Common myeloid progenitor, CD34-positive (primary cell): ENCODE measurements around the gene FGF7.
"Not testable (repeated sequence)": the region's sequence is repeated elsewhere in the genome, so short reads cannot be mapped to it uniquely, and the experiment has no call there.

Source experiments
- CTCF ChIA-PET: fragments of 350-600 bp; sonication (Branson Sonifier 250); formaldehyde crosslinking; loops from one replicate; lab custom pipeline; 2021; ENCODE audit warnings: antibody characterized with exemption; lab: Charles Lee
- POLR2A ChIA-PET: fragments of 350-600 bp; sonication (Branson Sonifier 250); formaldehyde crosslinking; loops from one replicate; lab custom pipeline; 2021; ENCODE audit warnings: antibody characterized with exemption; lab: Charles Lee
- DNase-seq, 3 donors: peaks; one replicate each; pipeline versions ENCODE4 v3.0.0 to v3.0.0-alpha.2; 2013
- H3K27ac ChIP-seq, 2 experiments: 1 replicate in 1 of 2; 2 replicates in 1 of 2; pipeline ENCODE4 v1.7.0; 2013; ENCODE audit warnings: inconsistent platforms in 2 of 2, low read length in 2 of 2, mild to moderate bottlenecking in 2 of 2, low read depth in 1 of 2, moderate library complexity in 1 of 2; ENCODE audit not compliant: severe bottlenecking in 2 of 2, insufficient read depth in 1 of 2, poor library complexity in 1 of 2
- H3K27me3 ChIP-seq, 5 experiments: replicated peaks in 2 of 5; 1 replicate in 3 of 5; 2 replicates in 2 of 5; pipeline versions ENCODE4 v1.6.1 to v1.7.0; 2013; ENCODE audit warnings: low read length in 4 of 5, mild to moderate bottlenecking in 2 of 5, moderate library complexity in 2 of 5, inconsistent platforms in 1 of 5; ENCODE audit not compliant: insufficient read depth in 5 of 5, control insufficient read depth in 4 of 5
- H3K36me3 ChIP-seq, 4 experiments: 1 replicate in 2 of 4; 2 replicates in 2 of 4; pipeline versions ENCODE4 v1.6.1 to v1.7.0; 2013; ENCODE audit warnings: low read length in 3 of 4, control low read depth in 1 of 4, mild to moderate bottlenecking in 1 of 4; ENCODE audit not compliant: control insufficient read depth in 4 of 4, insufficient read depth in 4 of 4
- H3K4me1 ChIP-seq, 4 experiments: 1 replicate in 3 of 4; 2 replicates in 1 of 4; pipeline versions ENCODE4 v1.6.1 to v1.7.1; 2013; ENCODE audit warnings: low read length in 3 of 4, mild to moderate bottlenecking in 3 of 4, control low read depth in 1 of 4, inconsistent platforms in 1 of 4, moderate library complexity in 1 of 4; ENCODE audit not compliant: control insufficient read depth in 4 of 4, insufficient read depth in 4 of 4; ENCODE audit errors: control extremely low read depth in 1 of 4
- H3K4me3 ChIP-seq, 7 experiments: 1 replicate in 4 of 7; 2 replicates in 3 of 7; pipeline versions ENCODE4 v1.5.1 to v1.7.0; 2013; ENCODE audit warnings: mild to moderate bottlenecking in 7 of 7, low read length in 6 of 7, moderate library complexity in 6 of 7, inconsistent platforms in 2 of 7, low read depth in 2 of 7, control low read depth in 1 of 7; ENCODE audit not compliant: insufficient read depth in 4 of 7, control insufficient read depth in 1 of 7; ENCODE audit errors: extremely low read depth in 1 of 7
- H3K9me3 ChIP-seq, 5 experiments: 1 replicate in 4 of 5; 2 replicates in 1 of 5; pipeline versions ENCODE4 v1.6.1 to v1.7.1; 2013; ENCODE audit warnings: low read length in 4 of 5, mild to moderate bottlenecking in 2 of 5, inconsistent platforms in 1 of 5, low read depth in 1 of 5, moderate library complexity in 1 of 5; ENCODE audit not compliant: control insufficient read depth in 4 of 5, insufficient read depth in 2 of 5; ENCODE audit errors: control extremely low read depth in 1 of 5
- WGBS: methylation state at CpG from one replicate; pipeline ENCODE4 v1.1.5; 2013; ENCODE audit not compliant: insufficient coverage; 5-methylcytosine and 5-hydroxymethylcytosine counted together

The FGF7 gene

DNA sequence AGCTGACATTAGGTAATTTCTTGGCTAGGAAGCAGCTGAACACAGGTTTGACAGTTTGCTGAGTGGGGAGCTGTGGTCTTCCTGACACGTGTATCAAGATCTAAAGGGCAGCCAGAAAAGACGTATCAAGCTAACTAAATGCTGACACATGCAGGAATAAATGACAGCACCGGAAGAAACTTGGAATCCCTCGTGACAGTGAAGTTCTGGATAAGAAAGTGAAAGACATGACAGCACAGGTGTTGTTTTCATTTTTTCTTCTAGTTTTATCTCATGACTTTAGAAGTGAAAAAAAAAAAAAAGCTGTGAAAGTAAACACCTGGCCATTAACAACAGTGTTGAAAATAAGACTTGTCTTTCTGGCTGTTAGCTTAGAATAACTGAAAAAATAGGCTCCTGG lies 48.7 kb downstream of the FGF7 start:
- H3K36me3 ChIP-seq = no peaks in the 10 kb centered on the region
- ChIA-PET CTCF (interaction anchor here (0.7 kb wide), 1 partner anchor 73 kb away, joined by 3 read pairs; no protein-coding TSS in a partner anchor), POLR2A (no interaction called here)
- H3K27me3 ChIP-seq = no peaks in the 10 kb centered on the region
- 56% methylated on average over 3 of the region's 4 CpGs for WGBS
- H3K9me3 ChIP-seq = no peaks in the 10 kb centered on the region
- H3K4me1 ChIP-seq = peaks cover 0 to 3% (median 0%) of the 10 kb centered on the region in 4 experiments
- peak in 2 of 3 donors; percentile 40 to 76 for DNase-seq
- H3K27ac ChIP-seq = no peak overlapping the region
- peak overlapping the region in 2 of 7 experiments; percentile 1 to 34 for H3K4me3 ChIP-seq

DNA sequence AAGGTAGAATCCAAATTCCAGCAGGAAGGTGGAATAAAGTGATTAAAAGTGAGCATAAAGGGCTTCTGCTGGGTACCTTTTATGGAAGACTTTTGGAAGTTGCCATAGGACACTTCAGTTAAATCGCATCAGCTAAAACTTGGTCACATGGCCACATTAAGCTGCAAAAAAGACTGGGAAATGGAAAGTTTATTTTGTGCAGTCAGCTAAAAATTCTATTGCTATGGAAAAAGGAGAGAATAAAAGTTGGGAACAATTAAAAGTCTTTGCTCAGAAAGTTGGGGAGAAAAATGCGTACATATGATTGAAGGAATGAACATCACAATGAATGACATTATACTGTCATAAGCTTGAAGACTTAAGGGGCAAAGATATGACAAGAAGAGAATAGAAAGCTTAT lies 49.3 kb downstream of the FGF7 start:
- no peaks in the 10 kb centered on the region for H3K9me3 ChIP-seq
- H3K4me3 ChIP-seq = no peak overlapping the region
- H3K27me3 ChIP-seq = no peaks in the 10 kb centered on the region
- WGBS = 92% methylated on average over 1 of the region's 2 CpGs
- no peak for DNase-seq
- ChIA-PET CTCF (no interaction called here), POLR2A (no interaction called here)
- H3K27ac ChIP-seq = no peak overlapping the region
- peaks cover 0 to 3% (median 0%) of the 10 kb centered on the region in 4 experiments for H3K4me1 ChIP-seq
- H3K36me3 ChIP-seq = no peaks in the 10 kb centered on the region

DNA sequence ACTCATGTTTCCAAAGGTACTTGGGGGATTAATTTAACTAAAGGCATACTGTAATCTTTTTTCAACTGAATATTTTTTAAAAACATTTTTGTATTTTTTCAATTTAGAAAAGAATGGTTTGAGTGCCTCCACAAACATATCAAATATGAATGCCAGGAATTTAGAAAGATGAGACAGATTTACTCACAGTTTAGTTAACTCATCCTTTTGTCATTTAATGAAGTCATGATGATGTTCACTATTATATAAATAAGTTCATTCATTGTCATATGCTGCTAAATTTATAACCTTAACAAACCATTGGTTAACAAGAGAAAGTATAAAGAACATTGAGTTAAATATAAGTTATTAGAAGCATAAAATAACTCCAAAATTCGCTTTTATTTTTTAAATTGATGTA lies 50.0 kb downstream of the FGF7 start:
- CTCF ChIA-PET = no interaction called here
- Histone ChIP-seq H3K4me1 (peaks cover 0 to 3% (median 0%) of the 10 kb centered on the region in 4 experiments), H3K4me3 (no peak overlapping the region), H3K27me3 (no peaks in the 10 kb centered on the region), H3K27ac (no peak overlapping the region), H3K36me3 (no peaks in the 10 kb centered on the region), H3K9me3 (no peaks in the 10 kb centered on the region)
- DNase-seq = no peak
- POLR2A ChIA-PET = no interaction called here
- WGBS = no CpG with 5 or more reads among the region's 1 CpG

DNA sequence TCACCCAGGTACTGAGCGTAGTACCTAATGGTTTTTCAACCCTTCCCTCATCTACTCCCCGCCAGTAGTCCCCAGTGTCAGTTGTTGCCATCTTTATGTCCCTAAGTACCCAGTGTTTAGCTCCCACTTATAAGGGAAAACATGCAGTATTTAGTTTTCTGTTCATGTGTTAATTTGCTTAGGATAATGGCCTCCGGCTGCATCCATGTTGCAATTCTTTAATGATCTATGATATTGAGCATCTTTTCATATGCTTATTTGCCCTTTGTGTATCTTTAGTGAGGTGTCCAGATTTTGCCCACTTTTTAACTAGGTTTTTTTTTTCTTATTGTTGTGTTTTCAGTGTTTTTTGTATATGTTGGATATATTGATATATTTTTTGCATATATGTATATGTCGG lies 55.0 kb downstream of the FGF7 start:
- POLR2A ChIA-PET, H3K4me3 ChIP-seq, H3K4me1 ChIP-seq, CTCF ChIA-PET, DNase-seq, H3K27ac ChIP-seq, H3K36me3 ChIP-seq, H3K9me3 ChIP-seq, H3K27me3 ChIP-seq: not testable (repeated sequence)
- 100% methylated on average over 1 of the region's 4 CpGs for WGBS

DNA sequence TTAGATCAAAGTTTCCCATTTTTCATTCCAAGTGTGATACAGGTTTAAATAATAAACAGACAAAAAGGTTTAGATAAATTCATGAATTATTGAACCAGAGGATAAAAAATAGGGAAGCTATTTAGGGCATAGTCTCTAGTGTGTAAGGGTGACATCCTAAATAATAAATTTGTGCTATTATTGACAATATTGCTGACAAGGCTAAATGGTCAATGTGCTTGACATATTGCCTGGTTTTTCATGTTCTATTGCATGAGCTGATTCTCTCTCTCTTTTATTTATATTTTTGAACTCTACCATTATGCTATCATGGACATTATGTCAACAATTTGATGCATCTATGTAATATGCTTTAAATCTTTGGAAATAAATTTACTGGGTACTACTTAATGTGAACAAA lies 55.9 kb downstream of the FGF7 start:
- CTCF ChIA-PET, DNase-seq, H3K4me3 ChIP-seq, H3K4me1 ChIP-seq, POLR2A ChIA-PET, H3K9me3 ChIP-seq, H3K27me3 ChIP-seq, H3K36me3 ChIP-seq, H3K27ac ChIP-seq: not testable (repeated sequence)

DNA sequence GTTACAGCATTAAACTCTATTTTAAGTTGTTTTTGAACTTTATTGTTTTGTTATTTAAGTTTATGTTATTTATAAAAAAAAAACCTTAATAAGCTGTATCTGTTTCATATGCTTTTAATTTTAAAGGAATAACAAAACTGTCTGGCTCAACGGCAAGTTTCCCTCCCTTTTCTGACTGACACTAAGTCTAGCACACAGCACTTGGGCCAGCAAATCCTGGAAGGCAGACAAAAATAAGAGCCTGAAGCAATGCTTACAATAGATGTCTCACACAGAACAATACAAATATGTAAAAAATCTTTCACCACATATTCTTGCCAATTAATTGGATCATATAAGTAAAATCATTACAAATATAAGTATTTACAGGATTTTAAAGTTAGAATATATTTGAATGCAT lies 62.4 kb downstream of the FGF7 start:
- H3K27ac ChIP-seq, H3K27me3 ChIP-seq, POLR2A ChIA-PET, H3K36me3 ChIP-seq, H3K9me3 ChIP-seq, DNase-seq, CTCF ChIA-PET, H3K4me3 ChIP-seq, H3K4me1 ChIP-seq: not testable (repeated sequence)
- WGBS = no CpG with 5 or more reads among the region's 1 CpG

DNA sequence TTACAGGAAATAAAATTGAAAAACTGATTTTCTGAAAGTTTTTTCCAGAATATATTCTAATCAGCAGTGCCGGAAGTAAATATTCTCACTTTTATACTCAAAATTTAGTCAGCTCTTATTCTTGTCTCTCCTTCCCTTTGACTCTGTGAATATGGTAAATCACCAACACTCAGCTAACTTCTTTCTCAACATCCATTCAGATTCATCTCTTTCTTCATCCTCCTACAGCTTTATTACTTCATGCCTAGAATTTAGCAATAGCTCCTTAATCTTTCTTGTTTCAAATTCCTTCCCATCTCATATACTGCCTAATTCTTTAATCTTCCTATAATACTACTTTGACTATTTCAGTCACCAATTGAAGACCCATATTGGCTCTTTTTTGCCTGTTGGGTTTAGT lies 67.9 kb downstream of the FGF7 start:
- Histone ChIP-seq H3K4me3 (no peak overlapping the region), H3K9me3 (no peaks in the 10 kb centered on the region), H3K27ac (no peak overlapping the region), H3K4me1 (no peaks in the 10 kb centered on the region), H3K27me3 (no peaks in the 10 kb centered on the region), H3K36me3 (no peaks in the 10 kb centered on the region)
- WGBS = 100% methylated on average over 1 of the region's 1 CpG
- ChIA-PET POLR2A (interaction anchor here (0.7 kb wide), 1 partner anchor 35 kb away, joined by 3 read pairs; no protein-coding TSS in a partner anchor), CTCF (no interaction called here)
- DNase-seq = no peak
